ENCODE data around the gene DPP6.
"Not testable (repeated sequence)": the region's sequence is repeated elsewhere in the genome, so short reads cannot be mapped to it uniquely, and the experiment has no call there.

The DPP6 gene

DNA sequence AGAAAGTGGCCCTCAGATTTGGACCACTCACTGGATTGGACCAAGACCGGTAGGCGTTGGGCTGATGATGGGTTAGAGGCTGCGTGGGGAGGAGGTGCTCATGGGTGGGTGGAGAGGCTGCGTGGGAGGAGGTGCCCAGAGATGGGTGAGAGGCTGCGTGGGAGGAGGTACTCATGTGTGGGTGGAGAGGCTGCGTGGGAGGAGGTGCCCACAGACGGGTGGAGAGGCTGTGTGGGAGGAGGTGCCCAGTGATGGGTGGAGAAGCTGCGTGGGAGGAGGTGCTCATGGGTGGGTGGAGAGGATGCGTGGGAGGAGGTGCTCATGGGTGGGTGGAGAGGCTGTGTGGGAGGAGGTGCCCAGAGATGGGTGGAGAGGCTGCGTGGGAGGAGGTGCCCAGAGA lies 604.4 kb downstream of the DPP6 start:
- DNase-seq (ENCODE audit: low read depth in 3 of 3): no peak

DNA sequence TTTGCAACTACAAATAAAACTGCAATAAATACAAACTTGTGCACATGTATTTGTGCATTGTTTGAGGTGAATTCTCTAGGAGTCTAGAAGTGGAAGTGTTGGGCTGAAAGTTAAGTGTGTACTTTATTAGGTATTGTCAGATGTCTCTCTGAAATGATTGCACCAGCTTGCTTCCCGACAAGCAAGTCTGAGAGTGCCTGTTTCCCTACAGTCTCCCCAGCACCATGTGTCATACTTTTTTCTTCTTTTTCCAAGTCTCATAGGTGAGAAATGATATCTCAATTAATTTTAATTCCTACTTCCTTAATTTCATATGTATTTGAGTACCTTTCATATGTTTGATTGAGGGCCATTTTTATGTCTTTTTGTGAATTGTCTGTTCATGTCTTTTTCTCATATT lies 614.6 kb downstream of the DPP6 start:
- DNase-seq (ENCODE audit: low read depth in 3 of 3): no peak

DNA sequence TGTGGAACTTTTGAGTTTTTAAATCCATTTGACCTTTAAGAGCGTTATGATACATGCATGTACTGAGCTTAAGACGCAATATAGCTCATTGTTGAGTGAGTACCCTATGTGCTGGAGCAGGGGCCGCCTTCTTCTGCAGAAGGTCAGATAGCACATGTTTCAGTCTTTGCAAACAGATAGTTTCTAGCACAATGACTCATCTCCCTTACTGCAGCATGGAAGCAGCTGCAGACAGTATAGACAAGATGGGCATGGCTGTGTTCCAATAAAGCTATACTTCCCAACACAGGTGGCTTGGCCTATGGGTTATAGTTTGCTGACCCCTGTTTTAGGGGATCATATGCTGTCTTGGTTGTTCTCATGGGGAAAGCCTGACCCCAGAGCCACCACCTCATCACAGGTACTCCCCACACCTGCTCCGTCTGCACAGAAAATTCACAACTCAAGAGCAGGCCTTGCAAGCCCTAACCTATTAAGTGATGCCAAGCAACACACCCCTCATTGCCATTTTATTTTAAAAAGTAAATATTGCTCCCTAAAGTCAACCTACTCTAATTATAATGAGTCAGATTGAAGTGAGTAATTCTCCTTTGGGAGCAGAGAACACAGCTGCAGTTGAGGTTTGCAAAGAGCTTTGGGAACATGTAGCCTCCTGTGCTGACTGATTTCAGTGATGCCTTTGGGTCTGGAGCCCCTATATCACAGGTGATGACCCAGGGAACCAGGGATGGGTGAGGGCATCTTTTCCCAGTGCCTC lies 620.6 kb downstream of the DPP6 start:
- no peak for DNase-seq (ENCODE audit: low read depth in 3 of 3)

DNA sequence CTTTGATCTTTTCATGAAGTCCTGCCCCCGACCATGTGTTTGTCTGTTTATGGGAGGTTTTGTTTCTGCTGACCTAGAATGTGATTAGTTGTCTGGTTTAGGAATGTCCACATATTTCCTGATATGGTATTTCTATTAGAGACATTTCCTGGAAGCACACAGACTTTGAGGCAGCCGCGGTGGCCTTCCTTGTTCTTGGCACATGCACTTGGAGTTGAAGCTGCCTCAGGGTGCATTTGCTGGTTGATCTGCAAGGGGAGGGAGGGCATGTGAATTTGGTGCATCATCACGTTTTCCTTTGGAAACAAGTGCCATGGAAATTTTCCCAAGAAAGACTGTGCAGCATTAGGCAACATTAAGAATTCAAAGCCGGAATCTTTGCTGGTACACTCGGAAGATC lies 622.0 kb downstream of the DPP6 start:
- DNase-seq (ENCODE audit: low read depth in 3 of 3): no peak

DNA sequence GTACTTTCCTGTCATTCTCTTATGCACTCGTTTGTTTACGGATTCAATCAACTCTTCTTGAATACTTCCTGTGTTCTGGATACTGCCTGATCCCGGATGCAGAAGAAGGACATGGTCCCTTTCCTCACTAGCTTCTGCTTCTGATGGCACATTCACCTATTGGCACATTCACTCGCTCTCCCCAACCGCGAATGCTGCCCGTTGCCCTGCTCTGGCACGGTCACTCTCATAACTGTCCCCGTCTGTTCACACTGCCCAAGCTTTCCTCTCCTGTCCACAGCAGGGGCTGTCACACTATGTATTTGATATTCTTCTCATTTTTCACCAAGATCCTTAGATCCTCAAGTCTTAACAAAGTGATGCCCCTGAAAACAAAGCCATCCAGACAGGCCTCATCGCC lies 623.4 kb downstream of the DPP6 start:
- no peak for DNase-seq (ENCODE audit: low read depth in 3 of 3)

DNA sequence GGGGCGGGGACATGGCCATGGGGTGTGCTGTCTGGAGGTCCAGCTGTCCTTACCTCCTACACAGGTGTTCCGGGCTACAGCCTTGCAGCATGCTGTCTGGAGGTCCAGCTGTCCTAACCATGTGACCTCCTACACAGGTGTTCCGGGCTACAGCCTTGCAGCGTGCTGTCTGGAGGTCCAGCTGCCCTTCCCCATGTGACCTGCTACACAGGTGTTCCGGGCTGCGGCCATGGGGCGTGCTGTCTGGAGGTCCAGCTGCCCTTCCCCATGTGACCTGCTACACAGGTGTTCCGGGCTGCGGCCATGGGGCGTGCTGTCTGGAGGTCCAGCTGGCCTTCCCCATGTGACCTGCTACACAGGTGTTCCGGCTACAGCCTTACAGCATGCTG lies 623.8 kb downstream of the DPP6 start:
- not testable (repeated sequence) for DNase-seq (ENCODE audit: low read depth in 3 of 3)

DNA sequence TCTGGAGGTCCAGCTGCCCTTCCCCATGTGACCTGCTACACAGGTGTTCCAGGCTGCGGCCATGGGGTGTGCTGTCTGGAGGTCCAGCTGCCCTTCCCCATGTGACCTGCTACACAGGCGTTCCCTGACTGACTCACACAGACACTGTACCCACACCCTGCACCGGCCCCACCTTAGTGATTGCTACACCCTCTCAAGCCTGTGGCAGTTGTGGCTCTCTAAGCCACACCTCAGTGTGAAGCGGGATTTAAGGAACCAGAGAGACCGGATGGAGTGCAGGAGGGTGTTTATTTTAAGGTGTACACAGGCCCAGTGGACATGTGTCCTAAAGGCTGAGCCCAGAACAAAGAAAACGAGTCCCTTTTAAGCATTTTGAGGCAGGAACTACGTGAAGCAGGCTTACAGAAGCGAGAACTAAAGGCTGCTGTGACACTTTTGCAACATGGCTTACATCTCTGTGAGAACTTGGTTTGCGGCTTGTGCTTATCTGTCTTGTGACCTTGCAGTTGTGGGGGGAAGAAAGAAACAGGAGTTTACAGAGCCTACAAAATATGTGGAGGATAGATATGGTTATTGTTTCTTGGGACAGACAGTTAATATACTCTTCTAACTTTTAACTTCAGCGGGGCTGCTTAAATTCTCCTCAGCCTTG lies 624.4 kb downstream of the DPP6 start:
- DNase-seq (ENCODE audit: low read depth in 3 of 3): no peak

DNA sequence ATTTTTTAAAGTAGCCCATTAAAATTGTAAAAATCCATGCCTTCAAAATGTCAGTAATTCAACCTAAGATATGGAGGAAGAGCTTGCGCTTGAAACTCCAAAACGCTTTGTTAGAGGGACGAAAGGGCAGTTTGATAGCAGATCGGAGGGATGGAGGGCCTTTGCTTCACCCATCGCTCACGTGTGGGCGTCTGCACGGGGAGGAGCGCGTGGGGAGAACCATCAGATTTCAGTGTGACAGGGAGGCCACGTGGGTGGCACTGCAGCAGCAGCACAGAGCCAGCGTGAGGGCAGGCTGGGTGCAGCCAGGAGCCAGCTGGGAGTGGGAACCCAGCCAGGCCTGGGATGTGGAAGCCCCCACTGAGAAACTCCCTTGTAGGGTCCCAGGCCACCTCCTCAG lies 625.3 kb downstream of the DPP6 start:
- DNase-seq (ENCODE audit: low read depth in 3 of 3): no peak

DNA sequence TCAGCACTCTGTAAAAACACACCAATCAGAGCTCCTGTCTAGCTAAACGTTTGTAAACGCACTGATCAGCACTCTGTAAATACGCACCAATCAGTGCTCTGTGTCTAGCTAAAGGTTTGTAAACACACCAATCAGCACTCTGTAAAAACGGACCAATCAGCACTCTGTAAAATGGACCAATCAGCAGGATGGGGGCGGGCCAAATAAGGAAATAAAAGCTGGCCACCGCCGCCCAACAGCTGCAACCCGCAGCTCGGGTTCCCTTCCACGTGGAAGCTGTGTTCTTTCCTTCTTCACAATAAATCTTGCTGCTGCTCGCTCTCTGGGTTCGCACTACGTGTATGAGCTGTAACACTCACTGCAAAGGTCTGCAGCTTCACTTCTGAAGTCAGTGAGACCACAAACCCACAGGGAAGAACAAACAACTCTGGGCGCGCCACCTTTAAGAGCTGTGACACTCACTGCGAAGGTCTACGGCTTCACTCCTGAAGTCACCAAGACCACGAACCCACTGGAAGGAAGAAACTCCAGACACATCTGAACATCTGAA lies 625.9 kb downstream of the DPP6 start:
- DNase-seq (ENCODE audit: low read depth in 3 of 3): not testable (repeated sequence)

DNA sequence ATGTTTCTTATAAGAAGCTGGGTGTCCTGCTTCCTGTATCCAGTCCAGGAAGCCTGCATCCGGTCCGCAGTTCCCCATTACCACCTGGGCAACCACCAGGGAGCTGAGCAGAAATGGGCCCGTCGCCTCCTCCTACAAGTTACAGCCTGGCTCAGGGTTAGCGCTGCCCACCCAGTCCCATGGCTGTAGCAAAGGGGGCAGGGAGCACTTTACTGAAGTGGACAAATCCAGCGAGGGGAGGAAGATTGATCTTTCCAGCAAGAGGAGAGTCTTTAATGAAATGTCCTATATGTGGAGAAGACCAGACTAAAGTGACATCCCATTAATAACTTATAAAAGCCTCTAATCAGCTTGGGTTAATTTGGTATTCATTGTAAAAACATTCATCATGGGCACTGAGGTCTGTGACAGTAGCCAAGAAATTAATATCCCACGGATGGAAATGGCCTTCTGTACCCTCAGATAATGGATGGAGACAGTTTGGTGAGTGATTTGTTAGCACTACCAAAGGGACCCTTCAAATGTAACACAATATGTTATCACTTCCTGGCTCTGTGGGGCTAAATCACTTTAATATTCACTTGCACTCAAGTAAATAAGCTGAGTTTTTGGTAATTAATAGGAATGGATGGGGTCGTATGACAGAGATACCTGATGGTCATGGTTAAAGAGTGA lies 627.3 kb downstream of the DPP6 start:
- no peak for DNase-seq (ENCODE audit: low read depth in 3 of 3)

DNA sequence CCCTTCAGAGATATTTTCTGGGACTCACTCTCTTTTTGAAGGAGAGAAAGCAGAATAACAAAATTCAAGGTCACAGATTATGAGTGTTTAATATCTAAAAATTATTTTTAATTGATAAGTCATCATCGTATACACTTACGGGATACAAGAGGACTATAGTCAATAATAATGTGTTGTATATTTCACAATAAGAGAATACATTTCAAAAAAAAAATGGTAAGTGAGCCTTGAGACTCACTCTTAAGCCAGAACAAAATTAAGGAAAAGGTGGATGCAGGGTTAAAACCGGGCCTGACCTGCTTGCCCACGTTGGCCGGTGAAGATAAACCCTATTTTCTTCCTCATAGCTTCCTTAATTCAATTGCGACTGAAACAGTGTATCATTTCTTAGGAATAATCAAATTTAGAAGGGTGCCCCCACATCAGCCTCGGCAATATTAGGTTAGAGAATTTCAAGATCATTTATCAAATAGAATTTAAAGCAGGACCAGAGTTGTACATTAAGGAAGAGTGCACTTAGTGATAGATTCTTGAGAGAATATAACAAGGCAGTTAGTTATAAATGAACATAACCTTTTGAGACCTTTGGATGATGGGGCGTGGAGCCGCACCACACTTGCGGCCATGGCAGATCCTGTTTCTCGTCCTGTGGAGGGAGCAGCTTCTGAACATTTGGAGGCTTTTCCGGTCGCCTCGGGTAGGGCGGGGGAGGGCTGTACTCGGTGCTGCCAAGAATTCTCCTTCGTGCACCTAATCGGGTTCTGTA lies 628.9 kb downstream of the DPP6 start:
- no peak for DNase-seq (ENCODE audit: low read depth in 3 of 3)

DNA sequence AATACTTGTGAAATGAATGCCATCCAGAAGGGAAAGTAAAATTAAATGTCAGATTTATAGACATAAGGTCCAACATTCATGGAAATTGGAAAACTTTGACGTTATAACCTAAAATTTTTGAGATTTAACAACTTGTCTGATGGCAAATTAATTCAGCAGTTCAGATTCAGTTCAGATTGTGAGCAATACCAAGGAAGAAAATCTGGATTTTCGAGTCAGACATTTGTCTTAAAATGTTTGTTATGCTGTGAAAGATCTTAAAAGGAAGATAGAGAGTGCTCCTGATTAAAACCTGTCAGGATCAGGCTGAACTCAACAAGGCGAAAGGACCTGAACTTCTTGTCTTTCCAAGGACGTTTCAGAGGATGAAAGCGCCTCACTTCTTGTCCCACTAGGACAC lies 629.8 kb downstream of the DPP6 start:
- no peak for DNase-seq (ENCODE audit: low read depth in 3 of 3)

DNA sequence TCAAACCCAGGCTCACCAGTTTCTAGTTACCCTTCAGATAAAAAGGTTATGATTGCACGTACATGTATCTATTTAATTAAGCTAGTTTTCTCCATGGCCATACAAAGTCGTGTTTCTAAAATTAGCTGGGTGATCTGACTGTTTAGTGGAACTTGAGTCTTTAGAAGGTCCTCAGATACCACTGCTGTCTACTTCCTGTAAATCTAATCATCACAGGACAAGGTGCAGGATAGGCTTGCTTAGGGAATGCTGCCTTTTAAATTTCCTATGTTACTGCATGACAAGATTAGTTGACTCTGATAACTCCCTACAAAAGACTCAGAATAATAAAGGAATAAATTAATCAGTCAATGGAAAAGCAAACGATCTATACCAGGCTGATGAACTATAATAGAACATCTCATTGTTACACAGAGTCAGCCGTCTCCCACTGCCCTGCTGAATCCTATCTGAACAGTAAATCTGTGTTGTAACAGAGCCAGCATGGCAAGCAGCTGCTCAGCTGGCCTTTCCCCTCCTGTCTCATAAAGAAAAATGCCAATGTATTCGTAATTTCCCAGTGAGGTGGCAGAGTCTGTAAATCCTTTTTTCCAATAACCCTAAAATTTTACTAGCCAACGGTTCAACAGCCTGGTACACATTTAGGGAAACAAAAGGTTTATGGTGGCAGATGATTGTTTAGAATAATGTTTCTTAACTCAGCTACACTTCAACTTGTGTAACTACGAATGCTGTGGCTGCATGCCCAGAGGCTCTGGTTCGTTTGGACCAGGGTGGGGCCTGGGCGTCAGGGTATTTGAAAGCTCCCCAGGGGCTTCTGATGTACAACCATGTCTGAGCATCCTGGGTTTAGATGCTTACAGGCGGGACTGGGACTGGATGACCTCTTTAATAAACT lies 632.7 kb downstream of the DPP6 start:
- DNase-seq (ENCODE audit: low read depth in 3 of 3): no peak

DNA sequence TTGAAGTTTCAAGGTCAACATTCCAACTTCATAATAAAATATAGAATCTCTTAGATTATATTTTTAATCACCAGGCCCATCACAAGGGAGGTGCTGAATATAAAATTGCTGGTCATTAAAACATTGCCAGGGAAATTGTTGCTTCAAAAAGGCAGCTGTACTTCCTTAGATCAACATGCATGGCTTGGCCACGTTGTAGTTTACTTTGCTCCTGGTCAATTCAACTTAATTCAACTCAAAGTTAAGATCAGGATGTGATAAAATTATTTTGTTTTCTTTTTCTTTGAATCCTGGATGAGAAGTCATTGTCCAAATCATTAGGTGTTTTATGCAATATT lies 633.3 kb downstream of the DPP6 start:
- DNase-seq (ENCODE audit: low read depth in 3 of 3): no peak

DNA sequence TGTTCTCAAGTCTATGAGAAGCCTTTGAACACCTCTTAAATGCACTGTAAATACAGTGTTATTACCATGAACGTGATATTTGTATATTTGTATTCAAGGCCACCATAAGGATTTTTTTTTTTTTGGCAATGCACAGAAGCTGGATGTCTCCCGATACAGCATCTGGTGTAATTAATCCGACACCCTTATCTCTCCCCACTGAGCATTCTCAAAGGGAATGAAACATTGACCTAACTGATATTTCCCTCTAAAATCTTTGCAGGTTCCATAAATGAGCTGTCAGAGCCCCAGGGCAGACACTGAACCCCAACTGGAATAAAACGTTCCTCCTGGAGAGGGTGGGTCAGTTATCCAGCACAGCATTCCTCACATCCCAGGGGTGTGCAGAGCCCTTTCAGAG lies 634.1 kb downstream of the DPP6 start:
- no peak for DNase-seq (ENCODE audit: low read depth in 3 of 3)

DNA sequence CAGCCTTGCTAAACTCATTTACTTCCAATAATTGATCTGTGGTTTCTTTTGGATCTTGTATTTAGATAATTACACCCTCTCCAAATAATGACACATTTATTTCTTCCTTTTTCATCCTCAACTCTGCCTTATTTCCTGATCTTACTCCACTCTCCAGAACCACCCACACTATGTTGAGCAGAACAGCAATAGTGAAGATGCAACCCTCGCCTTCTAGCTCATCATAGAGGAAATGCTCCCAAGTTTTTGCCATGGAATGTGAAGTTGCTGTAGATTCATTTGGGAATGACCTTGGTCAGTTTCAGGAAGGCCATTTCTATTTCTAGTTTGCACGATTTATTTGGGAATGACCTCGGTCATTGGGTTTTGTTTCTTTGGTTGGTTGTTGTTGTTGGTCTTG lies 636.8 kb downstream of the DPP6 start:
- DNase-seq (ENCODE audit: low read depth in 3 of 3): no peak

DNA sequence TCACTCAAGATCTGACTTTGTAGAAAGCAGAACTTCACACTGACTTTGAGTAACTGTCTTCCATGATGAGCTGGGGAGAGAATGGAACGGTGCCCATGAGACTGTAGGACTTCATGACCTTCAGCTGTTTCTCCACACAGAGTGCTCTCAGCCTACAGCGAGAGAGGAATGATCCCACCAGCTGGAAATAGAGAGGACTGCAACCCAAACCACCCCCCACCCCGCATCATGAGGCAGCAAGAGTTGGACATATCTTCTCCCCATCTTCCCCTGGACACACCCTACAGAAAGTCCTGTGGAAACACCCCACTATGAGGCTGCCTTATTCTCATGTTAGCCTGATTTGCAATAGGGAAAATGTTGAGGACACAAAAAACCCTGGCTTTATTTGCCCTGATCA lies 638.2 kb downstream of the DPP6 start:
- DNase-seq (ENCODE audit: low read depth in 3 of 3): no peak

DNA sequence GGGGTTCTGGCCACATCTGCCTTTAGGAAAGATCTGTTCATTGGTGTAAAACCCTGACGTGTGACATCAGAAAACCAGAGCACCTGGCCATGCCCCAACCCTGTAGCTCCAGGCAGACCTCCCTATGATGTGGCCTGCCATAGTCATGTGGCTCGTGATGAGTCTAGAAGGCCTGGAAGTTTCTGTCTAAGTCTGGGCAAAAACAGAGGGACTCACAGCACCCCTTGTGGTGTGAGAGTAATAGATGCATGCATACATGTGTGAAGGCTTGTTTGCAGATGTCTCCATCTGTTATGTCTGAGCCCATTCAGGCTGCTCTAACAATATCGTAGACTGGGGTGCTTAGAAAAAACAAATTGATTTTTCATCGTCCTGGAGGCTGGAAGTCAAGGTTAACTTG lies 641.5 kb downstream of the DPP6 start:
- no peak for DNase-seq (ENCODE audit: low read depth in 3 of 3)

DNA sequence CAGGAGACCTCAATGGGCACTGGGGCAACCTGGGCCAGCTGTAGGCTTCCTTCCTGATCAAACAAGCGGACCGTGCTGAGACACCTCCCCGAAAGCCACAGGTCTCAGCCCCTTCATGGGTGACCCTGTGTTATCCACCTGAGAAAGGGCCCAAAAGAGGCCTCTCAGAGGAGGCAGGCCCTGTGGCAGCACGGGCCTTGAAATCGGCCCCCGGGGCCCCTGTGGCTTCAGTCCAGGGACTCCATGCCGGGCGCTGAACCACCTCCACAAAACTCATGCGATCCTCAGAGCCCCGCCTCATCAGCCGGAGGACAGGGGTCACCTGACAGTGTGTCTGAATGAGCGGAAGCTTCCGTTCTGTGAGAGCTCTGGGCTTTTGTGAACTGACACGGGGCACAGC lies 643.6 kb downstream of the DPP6 start:
- no peak for DNase-seq (ENCODE audit: low read depth in 3 of 3)

DNA sequence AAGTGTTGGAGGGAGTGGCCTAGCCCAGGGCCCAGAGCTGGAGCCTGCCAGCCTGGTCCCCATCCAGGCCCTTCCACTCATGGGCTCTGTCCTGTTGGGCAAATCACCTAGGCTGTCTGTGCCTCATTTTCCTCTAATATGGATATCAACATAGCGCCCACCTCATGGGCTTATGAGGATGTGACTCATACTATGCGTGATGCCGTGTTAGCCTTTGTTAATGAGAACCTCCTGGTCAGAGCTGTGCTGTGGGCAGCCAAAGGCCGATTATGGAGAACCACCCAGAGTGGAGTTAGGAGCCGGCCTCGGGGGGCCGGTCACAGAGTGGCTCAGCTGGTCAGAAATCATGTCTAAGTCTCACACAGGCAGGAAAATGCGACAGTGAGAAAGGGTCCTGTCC lies 644.4 kb downstream of the DPP6 start:
- no peak for DNase-seq (ENCODE audit: low read depth in 3 of 3)

DNA sequence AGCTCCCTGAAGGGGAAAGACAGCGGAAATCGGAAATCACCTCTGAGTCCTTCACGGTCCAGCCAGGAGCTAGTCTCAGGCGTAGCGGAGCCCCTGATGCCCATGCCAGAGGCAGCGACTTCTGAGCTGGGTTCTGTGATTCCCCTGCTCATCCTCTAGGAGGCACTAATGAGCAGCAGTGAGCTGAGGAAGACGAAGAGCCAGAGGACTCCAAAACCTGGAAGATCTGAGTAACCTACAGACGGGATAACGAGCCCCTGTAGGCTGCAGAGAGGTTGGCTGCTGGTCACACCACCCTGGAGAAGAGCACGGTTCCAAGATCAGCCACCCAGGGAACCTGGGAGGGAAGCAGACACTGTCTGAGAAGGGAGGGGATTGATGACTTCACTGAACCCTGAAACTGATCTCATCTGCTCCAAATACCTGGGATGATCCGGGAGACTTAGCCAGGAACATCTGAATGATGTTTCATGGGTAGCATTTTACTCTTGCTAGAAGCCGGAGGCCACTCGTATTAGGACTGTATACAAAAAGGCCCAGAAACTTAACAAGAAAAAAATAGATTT lies 646.6 kb downstream of the DPP6 start:
- DNase-seq (ENCODE audit: low read depth in 3 of 3): no peak
